ENCODE results near the gene TFB1M. TPM values are rescaled to one million over a fixed set of nuclear protein-coding genes. Genes with fewer than 3 reads are reported as not detected.
"Not testable (repeated sequence)": the region's sequence is repeated elsewhere in the genome, so short reads cannot be mapped to it uniquely, and the experiment has no call there.

The TFB1M gene
- 14.8 TPM for total RNA-seq
- polyA plus RNA-seq (ENCODE audit: insufficient read depth in 1 of 8, insufficient read length in 8 of 8, low replicate concordance in 1 of 8), result 10 to 100 TPM in 6 of 8 donors, 1 to 10 TPM in 2; 9.1 to 15.9 (median 11.3) TPM
- long read RNA-seq, donor 1, transcript TFB1M-201 (7 exons, 1,424 nt), result major isoform, 7 of 7 reads
- long read RNA-seq, donor 1, partial matches to known transcripts, result 0 of 7 reads
- long read RNA-seq, donor 1, other reads (novel, unspliced or antisense), result 0 of 7 reads
- long read RNA-seq, donor 2, result 0 reads
- long read RNA-seq, donor 3, transcript TFB1M-201 (7 exons, 1,424 nt), result major isoform, 9 of 10 reads
- long read RNA-seq, donor 3, partial matches to known transcripts, result 0 of 10 reads
- long read RNA-seq, donor 3, other reads (novel, unspliced or antisense), result 0 of 10 reads
- long read RNA-seq, donor 4, partial matches to known transcripts, result 0 of 1 reads
- long read RNA-seq, donor 4, other reads (novel, unspliced or antisense), result 0 of 1 reads
- long read RNA-seq, donor 5, transcript TFB1M-201 (7 exons, 1,424 nt), result major isoform, 5 of 6 reads
- long read RNA-seq, donor 5, partial matches to known transcripts, result 0 of 6 reads
- long read RNA-seq, donor 5, other reads (novel, unspliced or antisense), result 0 of 6 reads
- long read RNA-seq, donor 6, transcript TFB1M-201 (7 exons, 1,424 nt), result major isoform, 9 of 9 reads
- long read RNA-seq, donor 6, partial matches to known transcripts, result 0 of 9 reads
- long read RNA-seq, donor 6, other reads (novel, unspliced or antisense), result 0 of 9 reads
- long read RNA-seq, donor 7, partial matches to known transcripts, result 0 of 5 reads
- long read RNA-seq, donor 7, other reads (novel, unspliced or antisense), result 0 of 5 reads
- long read RNA-seq, donor 8, partial matches to known transcripts, result 0 of 3 reads
- long read RNA-seq, donor 8, other reads (novel, unspliced or antisense), result 0 of 3 reads
- long read RNA-seq, donor 9, partial matches to known transcripts, result 0 of 3 reads
- long read RNA-seq, donor 9, other reads (novel, unspliced or antisense), result 0 of 3 reads
- long read RNA-seq, donor 10, partial matches to known transcripts, result 0 of 3 reads
- long read RNA-seq, donor 10, other reads (novel, unspliced or antisense), result 0 of 3 reads
- long read RNA-seq, donor 11, transcript TFB1M-201 (7 exons, 1,424 nt), result major isoform, 5 of 5 reads
- long read RNA-seq, donor 11, partial matches to known transcripts, result 0 of 5 reads
- long read RNA-seq, donor 11, other reads (novel, unspliced or antisense), result 0 of 5 reads

DNA sequence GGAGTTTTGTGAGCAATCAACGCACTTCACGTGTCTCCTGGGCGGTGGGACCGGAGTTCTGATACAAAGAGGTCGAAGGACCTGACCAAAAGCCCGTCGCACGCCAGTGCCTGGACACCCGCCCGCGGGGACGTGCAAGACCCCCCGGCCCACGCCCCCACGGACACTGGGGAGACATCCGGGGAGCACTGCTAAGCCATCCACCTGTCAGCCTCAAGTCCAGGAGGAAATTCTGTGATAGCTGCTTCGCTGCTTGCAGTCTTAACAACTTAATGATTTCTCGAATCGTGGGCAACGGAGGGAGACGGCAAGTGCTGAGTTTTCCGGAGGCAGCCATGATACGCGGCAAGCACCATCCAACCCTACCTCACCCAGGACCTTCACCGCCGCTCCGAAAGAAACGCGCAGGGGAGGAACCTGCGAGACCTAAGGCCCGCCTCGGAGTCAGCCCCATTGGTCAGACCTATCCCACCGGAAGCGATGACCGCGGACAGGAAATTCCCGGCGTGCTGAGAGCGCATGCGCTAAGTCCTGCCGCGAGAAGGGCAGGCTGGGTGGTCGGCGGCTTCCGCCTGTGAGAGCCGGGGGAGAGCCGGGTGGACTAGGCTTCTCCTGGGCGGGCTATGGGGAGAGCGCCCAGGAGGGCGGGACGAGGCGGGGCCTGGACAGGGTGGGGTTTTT, at the start of gene TFB1M:
Gene TFB1M (minus strand): TSS at position 393 of the 681 bp plus-strand sequence. CDS start 56 bp downstream, at position 337.
- Histone ChIP-seq H3K36me3 (ENCODE audit: control insufficient read depth, insufficient read depth, low read length) (peaks cover 5% of the 10 kb centered on the region), H3K4me3 (ENCODE audit: low read length) (peak within 1 kb of the TSS; percentile 87), H3K27ac (ENCODE audit: low read length) (peak within 1 kb of the TSS; percentile 87), H3K9me3 (replicated peaks; ENCODE audit: control insufficient read depth, low read depth, low read length) (no peaks in the 10 kb centered on the region), H3K4me1 (ENCODE audit: control insufficient read depth, insufficient read depth, low read length) (no peaks in the 10 kb centered on the region), H3K27me3 (ENCODE audit: control insufficient read depth, insufficient read depth, low read length) (no peaks in the 10 kb centered on the region)
- under 1% methylated on average over 44 of the region's 52 CpGs for WGBS (ENCODE audit: insufficient coverage)
- peak; percentile 99 for DNase-seq

DNA sequence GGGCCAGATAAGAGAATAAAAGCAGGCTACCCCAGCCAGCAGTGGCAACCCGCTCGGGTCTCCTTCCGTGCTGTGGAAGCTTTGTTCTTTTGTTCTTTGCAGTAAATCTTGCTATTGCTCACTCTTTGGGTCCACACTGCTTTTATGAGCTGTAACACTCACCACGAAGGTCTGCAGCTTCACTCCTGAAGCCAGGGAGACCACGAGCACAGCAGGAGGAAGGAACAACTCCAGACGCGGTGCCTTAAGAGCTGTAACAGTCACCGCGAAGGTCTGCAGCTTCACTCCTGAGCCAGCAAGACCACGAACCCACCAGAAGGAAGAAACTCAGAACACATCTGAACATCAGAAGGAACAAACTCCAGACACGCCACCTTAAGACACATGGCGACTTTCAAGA, 49.7 kb upstream of the TFB1M start:
- not testable (repeated sequence) for H3K27ac ChIP-seq (ENCODE audit: low read length); H3K9me3 ChIP-seq (replicated peaks; ENCODE audit: control insufficient read depth, low read depth, low read length); H3K27me3 ChIP-seq (ENCODE audit: control insufficient read depth, insufficient read depth, low read length); H3K4me1 ChIP-seq (ENCODE audit: control insufficient read depth, insufficient read depth, low read length); DNase-seq; H3K4me3 ChIP-seq (ENCODE audit: low read length); H3K36me3 ChIP-seq (ENCODE audit: control insufficient read depth, insufficient read depth, low read length)
- WGBS (ENCODE audit: insufficient coverage), result no CpG with 5 or more reads among the region's 12 CpGs

DNA sequence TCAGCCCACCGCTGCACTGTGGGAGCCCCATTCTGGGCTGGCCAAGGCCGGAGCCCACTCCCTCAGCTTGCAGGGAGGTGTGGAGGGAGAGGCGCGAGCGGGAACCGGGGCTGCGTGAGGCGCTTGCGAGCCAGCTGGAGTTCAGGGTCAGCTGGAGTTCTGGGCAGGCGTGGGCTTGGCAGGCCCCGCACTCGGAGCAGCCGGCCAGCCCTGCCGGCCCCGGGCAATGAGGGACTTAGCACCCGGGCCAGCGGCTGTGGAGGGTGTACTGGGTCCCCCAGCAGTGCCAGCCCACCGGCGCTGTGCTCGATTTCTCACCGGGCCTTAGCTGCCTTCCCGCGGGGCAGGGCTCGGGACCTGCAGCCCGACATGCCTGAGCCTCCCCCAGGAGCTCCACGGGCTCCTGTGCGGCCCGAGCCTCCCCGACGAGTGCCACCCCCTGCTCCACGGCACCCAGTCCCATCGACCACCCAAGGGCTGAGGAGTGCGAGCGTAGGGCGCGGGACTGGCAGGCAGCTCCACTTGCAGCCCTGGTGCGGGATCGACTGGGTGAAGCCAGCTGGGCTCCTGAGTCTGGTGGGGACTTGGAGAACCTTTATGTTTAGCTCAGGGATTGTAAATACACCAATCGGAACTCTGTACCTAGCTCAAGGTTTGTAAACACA, 48.8 kb upstream of the TFB1M start:
- H3K4me3 ChIP-seq (ENCODE audit: low read length); H3K36me3 ChIP-seq (ENCODE audit: control insufficient read depth, insufficient read depth, low read length); H3K27me3 ChIP-seq (ENCODE audit: control insufficient read depth, insufficient read depth, low read length); H3K27ac ChIP-seq (ENCODE audit: low read length); H3K9me3 ChIP-seq (replicated peaks; ENCODE audit: control insufficient read depth, low read depth, low read length); H3K4me1 ChIP-seq (ENCODE audit: control insufficient read depth, insufficient read depth, low read length); DNase-seq: not testable (repeated sequence)
- 94% methylated on average over 20 of the region's 39 CpGs for WGBS (ENCODE audit: insufficient coverage)

DNA sequence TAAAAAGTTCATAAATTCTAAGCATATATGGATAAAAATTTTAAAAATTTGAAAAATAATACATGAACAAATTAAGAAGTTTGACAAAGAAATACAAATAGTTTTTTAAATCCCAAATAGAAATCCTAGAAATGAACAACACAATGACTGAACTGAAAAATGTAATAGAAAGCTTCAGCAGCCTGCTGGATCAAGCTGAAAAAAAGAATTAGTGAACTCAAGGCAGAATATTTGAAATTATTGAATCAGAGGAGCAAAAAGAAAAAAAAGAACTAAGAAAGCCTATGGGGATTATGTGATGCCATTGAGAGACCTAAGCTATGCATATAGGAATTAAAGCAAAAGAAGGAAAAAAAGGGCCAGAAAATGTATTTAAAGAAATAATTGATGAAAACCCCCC, 39.9 kb upstream of the TFB1M start:
- no peak overlapping the region for H3K27ac ChIP-seq (ENCODE audit: low read length)

GRCh38 chr6:155352811-155353210, 38.5 kb upstream of the TFB1M start:
- Histone ChIP-seq H3K9me3 (replicated peaks; ENCODE audit: control insufficient read depth, low read depth, low read length) (peaks cover 12% of the 10 kb centered on the region), H3K4me1 (ENCODE audit: control insufficient read depth, insufficient read depth, low read length) (no peaks in the 10 kb centered on the region), H3K27me3 (ENCODE audit: control insufficient read depth, insufficient read depth, low read length) (no peaks in the 10 kb centered on the region), H3K27ac (ENCODE audit: low read length) (no peak overlapping the region), H3K36me3 (ENCODE audit: control insufficient read depth, insufficient read depth, low read length) (no peaks in the 10 kb centered on the region), H3K4me3 (ENCODE audit: low read length) (no peak overlapping the region)
- no peak for DNase-seq

More for the DNA sequence above, 39.9 kb upstream of the TFB1M start:
- Histone ChIP-seq H3K9me3 (replicated peaks; ENCODE audit: control insufficient read depth, low read depth, low read length) (peaks cover 10% of the 10 kb centered on the region), H3K4me3 (ENCODE audit: low read length) (no peak overlapping the region), H3K27me3 (ENCODE audit: control insufficient read depth, insufficient read depth, low read length) (no peaks in the 10 kb centered on the region), H3K36me3 (ENCODE audit: control insufficient read depth, insufficient read depth, low read length) (no peaks in the 10 kb centered on the region), H3K4me1 (ENCODE audit: control insufficient read depth, insufficient read depth, low read length) (no peaks in the 10 kb centered on the region)
- DNase-seq, result no peak

GRCh38 chr6:155352130-155352420, 37.8 kb upstream of the TFB1M start:
- no peaks in the 10 kb centered on the region for H3K27me3 ChIP-seq (ENCODE audit: control insufficient read depth, insufficient read depth, low read length)
- no peaks in the 10 kb centered on the region for H3K4me1 ChIP-seq (ENCODE audit: control insufficient read depth, insufficient read depth, low read length)
- 80% methylated on average over 1 of the region's 4 CpGs for WGBS (ENCODE audit: insufficient coverage)
- H3K4me3 ChIP-seq (ENCODE audit: low read length), result no peak overlapping the region
- H3K9me3 ChIP-seq (replicated peaks; ENCODE audit: control insufficient read depth, low read depth, low read length), result peaks cover 14% of the 10 kb centered on the region
- no peak for DNase-seq
- H3K36me3 ChIP-seq (ENCODE audit: control insufficient read depth, insufficient read depth, low read length), result no peaks in the 10 kb centered on the region
- H3K27ac ChIP-seq (ENCODE audit: low read length), result no peak overlapping the region

- Histone ChIP-seq H3K4me1 (ENCODE audit: control insufficient read depth, insufficient read depth, low read length) (no peaks in the 10 kb centered on the region), H3K36me3 (ENCODE audit: control insufficient read depth, insufficient read depth, low read length) (no peaks in the 10 kb centered on the region), H3K27ac (ENCODE audit: low read length) (no peak overlapping the region), H3K9me3 (replicated peaks; ENCODE audit: control insufficient read depth, low read depth, low read length) (peaks cover 17% of the 10 kb centered on the region), H3K27me3 (ENCODE audit: control insufficient read depth, insufficient read depth, low read length) (no peaks in the 10 kb centered on the region), H3K4me3 (ENCODE audit: low read length) (no peak overlapping the region)
- DNase-seq, result no peak
- WGBS (ENCODE audit: insufficient coverage), result no CpG with 5 or more reads among the region's 5 CpGs
These were observed 37.2 kb upstream of the TFB1M start for GRCh38 chr6:155351273-155352129.

DNA sequence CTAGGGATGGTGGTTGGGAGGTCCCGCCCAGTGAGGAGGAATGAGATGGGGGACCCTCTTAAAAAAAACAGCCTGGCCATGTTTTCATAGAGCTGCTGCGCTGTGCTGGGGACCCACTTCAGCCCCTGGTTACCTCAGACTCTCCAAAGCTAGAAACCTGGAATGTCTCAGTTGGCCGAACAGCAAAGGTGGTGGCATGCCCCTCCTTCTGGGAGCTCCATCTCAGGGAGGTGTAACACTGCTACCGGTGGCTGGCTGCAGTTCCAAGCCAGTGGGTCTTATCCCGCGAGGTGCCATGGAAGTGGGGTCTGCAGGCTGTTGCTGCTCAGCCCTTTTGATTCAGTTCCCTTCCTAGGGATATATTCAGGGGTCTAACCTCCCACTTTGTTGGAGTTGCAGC, 35.7 kb upstream of the TFB1M start:
- no peak for DNase-seq
- no peak overlapping the region for H3K27ac ChIP-seq (ENCODE audit: low read length)
- no peaks in the 10 kb centered on the region for H3K4me1 ChIP-seq (ENCODE audit: control insufficient read depth, insufficient read depth, low read length)
- no peaks in the 10 kb centered on the region for H3K27me3 ChIP-seq (ENCODE audit: control insufficient read depth, insufficient read depth, low read length)
- peaks cover 17% of the 10 kb centered on the region for H3K9me3 ChIP-seq (replicated peaks; ENCODE audit: control insufficient read depth, low read depth, low read length)
- no peak overlapping the region for H3K4me3 ChIP-seq (ENCODE audit: low read length)
- no peaks in the 10 kb centered on the region for H3K36me3 ChIP-seq (ENCODE audit: control insufficient read depth, insufficient read depth, low read length)
- 89% methylated on average over 4 of the region's 6 CpGs for WGBS (ENCODE audit: insufficient coverage)

- no peaks in the 10 kb centered on the region for H3K4me1 ChIP-seq (ENCODE audit: control insufficient read depth, insufficient read depth, low read length)
- no peak for DNase-seq
- no peaks in the 10 kb centered on the region for H3K36me3 ChIP-seq (ENCODE audit: control insufficient read depth, insufficient read depth, low read length)
- no peaks in the 10 kb centered on the region for H3K27me3 ChIP-seq (ENCODE audit: control insufficient read depth, insufficient read depth, low read length)
- WGBS (ENCODE audit: insufficient coverage), result 100% methylated on average over 2 of the region's 2 CpGs
- no peak overlapping the region for H3K4me3 ChIP-seq (ENCODE audit: low read length)
- peaks cover 13% of the 10 kb centered on the region for H3K9me3 ChIP-seq (replicated peaks; ENCODE audit: control insufficient read depth, low read depth, low read length)
- no peak overlapping the region for H3K27ac ChIP-seq (ENCODE audit: low read length)
These were observed 34.8 kb upstream of the TFB1M start for GRCh38 chr6:155349129-155349528.
